ENCODE data around the gene RASAL3. TPM values are rescaled to one million over a fixed set of nuclear protein-coding genes. Genes with fewer than 3 reads are reported as not detected.
"Not testable (repeated sequence)": the region's sequence is repeated elsewhere in the genome, so short reads cannot be mapped to it uniquely, and the experiment has no call there.

The RASAL3 gene
- total and polyA plus RNA-seq, 4 donors: 0.76 to 1.5 (median 1.1) TPM

GRCh38 chr19:15488489-15489226 lies 24.3 kb upstream of the RASAL3 start:
- Histone ChIP-seq H3K27ac (ENCODE audit: low read depth in 1 of 2, low read length in 2 of 2) (no peak overlapping the region), H3K27me3 (ENCODE audit: control insufficient read depth in 4 of 4, insufficient read depth in 4 of 4, low read length in 3 of 4) (no peaks in the 10 kb centered on the region), H3K36me3 (ENCODE audit: control insufficient read depth in 4 of 4, insufficient read depth in 3 of 4, low read depth in 1 of 4, low read length in 3 of 4) (no peaks in the 10 kb centered on the region), H3K9me3 (ENCODE audit: control insufficient read depth in 4 of 4, low read length in 3 of 4) (peaks cover 0 to 2% (median 0%) of the 10 kb centered on the region in 4 donors), H3K4me3 (ENCODE audit: low read depth in 1 of 3, low read length in 3 of 3) (no peak overlapping the region), H3K9ac (ENCODE audit: low read depth in 1 of 2, low read length in 2 of 2) (no peak overlapping the region), H3K4me1 (ENCODE audit: control insufficient read depth in 4 of 4, insufficient read depth in 4 of 4, low read length in 3 of 4) (no peaks in the 10 kb centered on the region)
- no peak for DNase-seq (ENCODE audit: low spot score)
- WGBS: 77% methylated on average over 13 of the region's 13 CpGs
- TF ChIP-seq, protein P1, sequence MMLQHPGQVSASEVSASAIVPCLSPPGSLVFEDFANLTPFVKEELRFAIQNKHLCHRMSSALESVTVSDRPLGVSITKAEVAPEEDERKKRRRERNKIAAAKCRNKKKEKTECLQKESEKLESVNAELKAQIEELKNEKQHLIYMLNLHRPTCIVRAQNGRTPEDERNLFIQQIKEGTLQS (IDR thresholded peaks at IDR 0.05): no peak
- TF ChIP-seq, protein P2, sequence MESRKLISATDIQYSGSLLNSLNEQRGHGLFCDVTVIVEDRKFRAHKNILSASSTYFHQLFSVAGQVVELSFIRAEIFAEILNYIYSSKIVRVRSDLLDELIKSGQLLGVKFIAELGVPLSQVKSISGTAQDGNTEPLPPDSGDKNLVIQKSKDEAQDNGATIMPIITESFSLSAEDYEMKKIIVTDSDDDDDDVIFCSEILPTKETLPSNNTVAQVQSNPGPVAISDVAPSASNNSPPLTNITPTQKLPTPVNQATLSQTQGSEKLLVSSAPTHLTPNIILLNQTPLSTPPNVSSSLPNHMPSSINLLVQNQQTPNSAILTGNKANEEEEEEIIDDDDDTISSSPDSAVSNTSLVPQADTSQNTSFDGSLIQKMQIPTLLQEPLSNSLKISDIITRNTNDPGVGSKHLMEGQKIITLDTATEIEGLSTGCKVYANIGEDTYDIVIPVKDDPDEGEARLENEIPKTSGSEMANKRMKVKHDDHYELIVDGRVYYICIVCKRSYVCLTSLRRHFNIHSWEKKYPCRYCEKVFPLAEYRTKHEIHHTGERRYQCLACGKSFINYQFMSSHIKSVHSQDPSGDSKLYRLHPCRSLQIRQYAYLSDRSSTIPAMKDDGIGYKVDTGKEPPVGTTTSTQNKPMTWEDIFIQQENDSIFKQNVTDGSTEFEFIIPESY (IDR thresholded peaks at IDR 0.05): no peak
- TF ChIP-seq HNF4A (conservative IDR thresholded peaks at IDR 0.05) (no peak), TAF1 (conservative IDR thresholded peaks at IDR 0.05) (no peak), EGR1 (IDR thresholded peaks at IDR 0.05; ENCODE audit: low read depth in 2 of 2) (no peak), FOXA1 (IDR thresholded peaks at IDR 0.05) (no peak), CTCF (IDR thresholded peaks at IDR 0.05; ENCODE audit: low read depth, low read length, missing input control) (no peak)

DNA sequence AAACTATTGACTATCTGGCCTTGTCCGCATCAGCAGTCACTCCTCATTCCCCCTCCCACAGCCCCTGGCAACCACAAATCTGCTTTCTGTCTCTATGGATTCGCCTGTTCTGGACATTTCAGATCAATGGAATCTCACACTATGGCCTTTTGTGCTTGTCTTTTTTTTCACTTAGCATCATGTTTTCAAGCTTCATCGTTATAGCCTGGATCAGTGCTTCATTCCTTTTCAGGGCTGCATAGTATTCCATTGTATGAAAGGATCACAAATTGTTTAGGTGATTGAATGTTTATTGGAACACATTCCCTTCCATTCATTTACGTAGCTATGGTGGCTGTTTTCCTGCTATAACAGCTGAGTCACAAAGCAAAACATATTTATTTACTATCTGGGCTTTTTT lies 22.7 kb upstream of the RASAL3 start:
- Histone ChIP-seq H3K27ac (ENCODE audit: low read depth in 1 of 2, low read length in 2 of 2) (no peak overlapping the region), H3K9me3 (ENCODE audit: control insufficient read depth in 4 of 4, low read length in 3 of 4) (peaks cover 0 to 2% (median 0%) of the 10 kb centered on the region in 4 donors), H3K4me3 (ENCODE audit: low read depth in 1 of 3, low read length in 3 of 3) (no peak overlapping the region), H3K27me3 (ENCODE audit: control insufficient read depth in 4 of 4, insufficient read depth in 4 of 4, low read length in 3 of 4) (no peaks in the 10 kb centered on the region), H3K36me3 (ENCODE audit: control insufficient read depth in 4 of 4, insufficient read depth in 3 of 4, low read depth in 1 of 4, low read length in 3 of 4) (no peaks in the 10 kb centered on the region), H3K9ac (ENCODE audit: low read depth in 1 of 2, low read length in 2 of 2) (no peak overlapping the region), H3K4me1 (ENCODE audit: control insufficient read depth in 4 of 4, insufficient read depth in 4 of 4, low read length in 3 of 4) (no peaks in the 10 kb centered on the region)
- 94% methylated on average over 4 of the region's 4 CpGs for WGBS
- DNase-seq (ENCODE audit: low spot score): no peak
- no peak for TF ChIP-seq HNF4A (conservative IDR thresholded peaks at IDR 0.05)
- no peak for TF ChIP-seq GABPA (IDR thresholded peaks at IDR 0.05 in 1 of 2, conservative IDR thresholded peaks at IDR 0.05 in 1 of 2)
- TF ChIP-seq CTCF (IDR thresholded peaks at IDR 0.05; ENCODE audit: low read depth, low read length, missing input control): no peak
- TF ChIP-seq YY1 (IDR thresholded peaks at IDR 0.05): no peak
- TF ChIP-seq, protein P2 (IDR thresholded peaks at IDR 0.05): no peak
- no peak for TF ChIP-seq RXRA (IDR thresholded peaks at IDR 0.05)
- no peak for TF ChIP-seq FOXA1 (IDR thresholded peaks at IDR 0.05)
- no peak for TF ChIP-seq TAF1 (conservative IDR thresholded peaks at IDR 0.05)
- TF ChIP-seq, protein P1 (IDR thresholded peaks at IDR 0.05): no peak
- TF ChIP-seq MAX (IDR thresholded peaks at IDR 0.05): no peak
- TF ChIP-seq EGR1 (IDR thresholded peaks at IDR 0.05; ENCODE audit: low read depth in 2 of 2): no peak
- TF ChIP-seq NR2F2 (IDR thresholded peaks at IDR 0.05): no peak
- no peak for TF ChIP-seq RAD21 (IDR thresholded peaks at IDR 0.05)
- no peak for TF ChIP-seq HNF4G (IDR thresholded peaks at IDR 0.05)

DNA sequence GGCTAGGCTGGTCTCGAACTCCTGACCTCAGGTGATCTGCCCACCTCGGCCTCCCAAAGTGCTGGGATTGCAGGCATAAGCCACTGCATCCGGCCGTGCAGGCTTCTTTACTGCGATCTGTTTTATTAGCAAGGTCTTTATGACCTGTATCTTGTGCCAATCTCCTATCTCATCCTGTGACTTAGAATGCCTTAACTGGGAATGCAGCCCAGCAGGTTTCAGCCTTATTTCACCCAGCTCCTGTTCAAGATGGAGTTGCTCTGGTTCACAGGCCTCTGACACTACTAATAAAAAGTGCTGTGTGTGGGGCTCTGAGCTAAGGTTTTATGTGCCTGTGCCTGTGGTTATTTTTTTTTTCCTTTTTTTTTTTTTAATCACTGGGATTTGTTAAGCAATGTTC lies 21.4 kb upstream of the RASAL3 start:
- not testable (repeated sequence) for H3K4me1 ChIP-seq (ENCODE audit: control insufficient read depth in 4 of 4, insufficient read depth in 4 of 4, low read length in 3 of 4); H3K4me3 ChIP-seq (ENCODE audit: low read depth in 1 of 3, low read length in 3 of 3); H3K36me3 ChIP-seq (ENCODE audit: control insufficient read depth in 4 of 4, insufficient read depth in 3 of 4, low read depth in 1 of 4, low read length in 3 of 4); H3K9me3 ChIP-seq (ENCODE audit: control insufficient read depth in 4 of 4, low read length in 3 of 4); DNase-seq (ENCODE audit: low spot score); H3K9ac ChIP-seq (ENCODE audit: low read depth in 1 of 2, low read length in 2 of 2); H3K27ac ChIP-seq (ENCODE audit: low read depth in 1 of 2, low read length in 2 of 2); H3K27me3 ChIP-seq (ENCODE audit: control insufficient read depth in 4 of 4, insufficient read depth in 4 of 4, low read length in 3 of 4)
- WGBS: 90% methylated on average over 5 of the region's 5 CpGs
